ENCODE results near the gene ZSWIM6. TPM values are rescaled to one million over a fixed set of nuclear protein-coding genes. Genes with fewer than 3 reads are reported as not detected.

Gene ZSWIM6
- total and polyA plus RNA-seq, 11 donors, result 1.9 to 14.9 (median 6.3) TPM

GRCh38 chr5:61328791-61329549, 3.1 kb upstream of the ZSWIM6 start:
- H3K27me3 ChIP-seq, result no peaks in the 10 kb centered on the region
- H3K27ac ChIP-seq, result peak overlapping the region in 4 of 12 donors; percentile 21 to 98 (median 92)
- peak overlapping the region in 1 of 12 donors; percentile 95 for H3K4me3 ChIP-seq
- 65 to 72% (median 69%) methylated on average over 7 of the region's 7 CpGs for WGBS, 4 donors
- H3K36me3 ChIP-seq, result no peaks in the 10 kb centered on the region
- DNase-seq, result no peak
- intact Hi-C loops (cut with DNase I), result loop anchor here in 2 of 10 donors (10.0 kb wide), 2 partner anchors 144 to 164 kb away; partner anchors contain the start of gene SMIM15 (in 1 of the 2)
- TF ChIP-seq POLR2A (IDR thresholded peaks at IDR 0.05), result no peak
- no peak for TF ChIP-seq CTCF (IDR thresholded peaks at IDR 0.05)
- H3K4me1 ChIP-seq, result peaks cover under 1 to 46% (median 9%) of the 10 kb centered on the region in 12 donors
- no peaks in the 10 kb centered on the region for H3K9me3 ChIP-seq
- ATAC-seq, result no peak

- H3K9me3 ChIP-seq, result no peaks in the 10 kb centered on the region
- no peak for DNase-seq
- no peak for ATAC-seq
- H3K36me3 ChIP-seq, result no peaks in the 10 kb centered on the region
- TF ChIP-seq CTCF (IDR thresholded peaks at IDR 0.05), result no peak
- TF ChIP-seq POLR2A (IDR thresholded peaks at IDR 0.05), result no peak
- peaks cover 2 to 48% (median 15%) of the 10 kb centered on the region in 12 donors for H3K4me1 ChIP-seq
- peak overlapping the region in 8 of 12 donors; percentile 69 to 95 (median 88) for H3K4me3 ChIP-seq
- WGBS, 4 donors, result 67 to 78% (median 71%) methylated on average over 10 of the region's 10 CpGs
- peak overlapping the region in 11 of 12 donors; percentile 87 to 98 (median 95) for H3K27ac ChIP-seq
- H3K27me3 ChIP-seq, result no peaks in the 10 kb centered on the region
- intact Hi-C loops (cut with DNase I), result loop anchor here (2.0 to 10.0 kb wide), 15 partner anchors 73 to 485 kb away; partner anchors contain the start of genes SMIM15 (in 8 of the 10), ERCC8 (in 4 of the 10) and NDUFAF2 (in 4 of the 10)
These were observed 2.4 kb upstream of the ZSWIM6 start for GRCh38 chr5:61329550-61330128.

GRCh38 chr5:61330341-61330844, 1.7 kb upstream of the ZSWIM6 start:
- peak in 4 of 5 donors; percentile 27 to 70 (median 38) for DNase-seq
- Histone ChIP-seq H3K36me3 (no peaks in the 10 kb centered on the region), H3K4me3 (peak overlapping the region; percentile 69 to 96 (median 90)), H3K27ac (peak overlapping the region; percentile 87 to 98 (median 94)), H3K4me1 (peaks cover 2 to 55% (median 23%) of the 10 kb centered on the region in 12 donors), H3K9me3 (no peaks in the 10 kb centered on the region), H3K27me3 (no peaks in the 10 kb centered on the region)
- intact Hi-C loops (cut with DNase I), result loop anchor here (2.0 to 10.0 kb wide), 14 partner anchors 72 to 484 kb away; partner anchors contain the start of genes SMIM15 (in 7 of the 10), ERCC8 (in 4 of the 10) and NDUFAF2 (in 4 of the 10)
- 0 to 1% (median 1%) methylated on average over 30 of the region's 30 CpGs for WGBS, 4 donors
- TF ChIP-seq CTCF (IDR thresholded peaks at IDR 0.05) (no peak), POLR2A (IDR thresholded peaks at IDR 0.05) (no peak)
- peak in 1 of 4 donors; percentile 0 for ATAC-seq

Measured in heart left ventricle (tissue), 16 donors.